ENCODE data around the gene DYRK3. TPM values are rescaled to one million over a fixed set of nuclear protein-coding genes. Genes with fewer than 3 reads are reported as not detected.

Gene DYRK3
- total and polyA plus RNA-seq, 9 of the 15 experiments (the other 6 are each of a cell fraction or from before 2014, with no cell fraction given): 4.5 to 33.7 (median 25.7) TPM

- 0 out of 2 replicates have a peak, but pooled peaks have one; percentile 49 for TF ChIP-seq ZNF79 (CRISPR knock-in tag; IDR thresholded peaks at IDR 0.05; ENCODE audit: low read depth)
- peak; percentile 90 for TF ChIP-seq ETV1 (tag; conservative IDR thresholded peaks at IDR 0.05; ENCODE audit: low read depth)
- no peak for TF ChIP-seq ZNF764 (CRISPR knock-in tag; IDR thresholded peaks at IDR 0.05; ENCODE audit: low read depth)
- TF ChIP-seq ZBTB1 (CRISPR knock-in tag; IDR thresholded peaks at IDR 0.05; ENCODE audit: borderline replicate concordance, low read depth): no peak
- no peak for TF ChIP-seq E4F1 (CRISPR knock-in tag; IDR thresholded peaks at IDR 0.05; ENCODE audit: borderline replicate concordance)
- no peak for TF ChIP-seq ZNF57 (CRISPR knock-in tag; IDR thresholded peaks at IDR 0.05)
- no peak for TF ChIP-seq ZNF217 (CRISPR knock-in tag; IDR thresholded peaks at IDR 0.05)
- no peak for TF ChIP-seq RBM22 (IDR thresholded peaks at IDR 0.05; ENCODE audit: low read depth, low read length, poor library complexity, severe bottlenecking)
- peak; percentile 89 for TF ChIP-seq ATF7 (IDR thresholded peaks at IDR 0.05)
- peak; percentile 73 for TF ChIP-seq ZNF239 (CRISPR knock-in tag; IDR thresholded peaks at IDR 0.05)
- TF ChIP-seq ATF1 (CRISPR knock-in tag; IDR thresholded peaks at IDR 0.05): no peak
- peak; percentile 61 for TF ChIP-seq ATF1 (tag; IDR thresholded peaks at IDR 0.05)
- peak; percentile 80 for TF ChIP-seq L3MBTL2 (IDR thresholded peaks at IDR 0.05)
- TF ChIP-seq CHD1 (IDR thresholded peaks at IDR 0.05; ENCODE audit: low read length): no peak
- no peak for TF ChIP-seq SLC30A9 (CRISPR knock-in tag; IDR thresholded peaks at IDR 0.05)
- TF ChIP-seq KLF10 (CRISPR knock-in tag; IDR thresholded peaks at IDR 0.05): no peak
- no peak for TF ChIP-seq TCF7L2 (IDR thresholded peaks at IDR 0.05; ENCODE audit: low read depth, low read length)
- TF ChIP-seq BCOR (IDR thresholded peaks at IDR 0.05): peak; percentile 87
- TF ChIP-seq POU5F1 (IDR thresholded peaks at IDR 0.05; ENCODE audit: borderline replicate concordance, low read depth, low read length, partially characterized antibody): no peak
- TF ChIP-seq KDM5B (IDR thresholded peaks at IDR 0.05; ENCODE audit: insufficient replicate concordance, low read depth, low read length): no peak
- peak; percentile 50; the same call in 1 of the 2 replicates for TF ChIP-seq EGR1 (conservative IDR thresholded peaks at IDR 0.05)
- peak; percentile 98 for TF ChIP-seq POLR2AphosphoS5 (IDR thresholded peaks at IDR 0.05; ENCODE audit: control insufficient read depth, insufficient read depth, low read depth, low read length)
- TF ChIP-seq ZNF23 (CRISPR knock-in tag; IDR thresholded peaks at IDR 0.05): 0 out of 2 replicates have a peak, but pooled peaks have one; percentile 57
- TF ChIP-seq ZNF3 (CRISPR knock-in tag; IDR thresholded peaks at IDR 0.05): no peak
- no peak for TF ChIP-seq TAF7 (tag; IDR thresholded peaks at IDR 0.05)
- peak; percentile 20; the same call in 1 of the 2 replicates for TF ChIP-seq XRCC5 (IDR thresholded peaks at IDR 0.05; ENCODE audit: low read depth, low read length)
- TF ChIP-seq KDM4B (IDR thresholded peaks at IDR 0.05; ENCODE audit: borderline replicate concordance in 2 of 2, low read depth in 1 of 2): no peak
- TF ChIP-seq SOX6 (IDR thresholded peaks at IDR 0.05): peak; percentile 94
- TF ChIP-seq EWSR1 (IDR thresholded peaks at IDR 0.05; ENCODE audit: borderline replicate concordance, low read depth, partially characterized antibody): no peak
Observed at GRCh38 chr1:206672844-206673758, 37.8 kb downstream of the DYRK3 start (continued).
